Measurements from ENCODE around the gene RIPOR2. TPM values are rescaled to one million over a fixed set of nuclear protein-coding genes. Genes with fewer than 3 reads are reported as not detected.

RIPOR2 gene
- total and polyA plus RNA-seq, 7 donors = 1.6 to 29.7 (median 6.1) TPM

DNA sequence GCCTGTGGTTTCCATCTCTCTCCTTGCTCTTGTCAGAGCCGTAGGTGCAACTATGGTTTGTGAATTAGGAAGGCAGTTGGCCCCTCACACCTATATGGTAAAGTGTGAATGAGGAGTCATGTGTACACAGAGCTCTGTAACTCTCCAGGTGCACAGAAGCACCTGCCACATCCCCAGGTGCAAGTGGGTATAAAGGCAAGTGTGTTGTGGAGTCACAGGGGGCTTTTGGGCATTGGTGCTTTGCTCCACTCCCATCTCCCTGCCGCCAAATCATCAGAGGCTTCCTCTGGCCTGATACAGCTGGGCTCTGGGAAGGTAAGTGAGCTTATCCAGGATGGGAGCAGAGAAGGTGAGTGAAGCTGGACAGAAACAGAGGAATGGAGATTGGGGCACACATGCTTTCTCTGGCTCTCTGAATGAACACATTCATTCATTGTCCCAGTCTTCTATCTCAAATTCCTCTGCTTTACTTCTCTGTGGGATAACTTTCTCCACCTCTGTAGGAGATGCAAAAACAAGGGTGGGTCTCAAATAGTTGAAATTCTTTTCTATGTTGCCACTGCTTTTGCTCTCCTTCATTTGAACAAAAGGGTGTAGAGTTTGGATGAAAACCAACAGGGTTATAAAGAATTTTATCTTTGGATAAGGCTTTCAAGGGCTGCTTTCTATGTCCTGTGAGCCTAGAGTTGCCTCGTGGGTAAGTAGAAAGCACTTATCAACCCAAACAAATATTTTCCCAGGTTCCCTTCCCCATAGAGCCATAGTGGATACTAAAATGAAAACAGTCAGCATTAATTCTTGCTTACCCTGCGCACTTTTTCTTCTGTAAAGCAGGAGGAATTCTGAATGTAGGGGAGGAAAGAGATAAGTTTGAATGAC lies 45.0 kb upstream of the RIPOR2 start:
- Histone ChIP-seq H3K27ac (no peak overlapping the region), H3K9me3 (no peaks in the 10 kb centered on the region), H3K36me3 (no peaks in the 10 kb centered on the region), H3K27me3 (no peaks in the 10 kb centered on the region), H3K4me3 (no peak overlapping the region), H3K4me1 (peaks cover 0 to 4% (median 0%) of the 10 kb centered on the region in 4 donors)
- 20 to 61% methylated on average over 4 of the region's 4 CpGs for WGBS, 2 donors
- no peak for DNase-seq
- TF ChIP-seq POLR2A (IDR thresholded peaks at IDR 0.05) (no peak), POLR2AphosphoS5 (IDR thresholded peaks at IDR 0.05) (no peak), EP300 (IDR thresholded peaks at IDR 0.05) (no peak)
- TF ChIP-seq, protein P1, sequence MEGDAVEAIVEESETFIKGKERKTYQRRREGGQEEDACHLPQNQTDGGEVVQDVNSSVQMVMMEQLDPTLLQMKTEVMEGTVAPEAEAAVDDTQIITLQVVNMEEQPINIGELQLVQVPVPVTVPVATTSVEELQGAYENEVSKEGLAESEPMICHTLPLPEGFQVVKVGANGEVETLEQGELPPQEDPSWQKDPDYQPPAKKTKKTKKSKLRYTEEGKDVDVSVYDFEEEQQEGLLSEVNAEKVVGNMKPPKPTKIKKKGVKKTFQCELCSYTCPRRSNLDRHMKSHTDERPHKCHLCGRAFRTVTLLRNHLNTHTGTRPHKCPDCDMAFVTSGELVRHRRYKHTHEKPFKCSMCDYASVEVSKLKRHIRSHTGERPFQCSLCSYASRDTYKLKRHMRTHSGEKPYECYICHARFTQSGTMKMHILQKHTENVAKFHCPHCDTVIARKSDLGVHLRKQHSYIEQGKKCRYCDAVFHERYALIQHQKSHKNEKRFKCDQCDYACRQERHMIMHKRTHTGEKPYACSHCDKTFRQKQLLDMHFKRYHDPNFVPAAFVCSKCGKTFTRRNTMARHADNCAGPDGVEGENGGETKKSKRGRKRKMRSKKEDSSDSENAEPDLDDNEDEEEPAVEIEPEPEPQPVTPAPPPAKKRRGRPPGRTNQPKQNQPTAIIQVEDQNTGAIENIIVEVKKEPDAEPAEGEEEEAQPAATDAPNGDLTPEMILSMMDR (IDR thresholded peaks at IDR 0.05) = no peak
- intact Hi-C loops (cut with DNase I) = no loop called here

DNA sequence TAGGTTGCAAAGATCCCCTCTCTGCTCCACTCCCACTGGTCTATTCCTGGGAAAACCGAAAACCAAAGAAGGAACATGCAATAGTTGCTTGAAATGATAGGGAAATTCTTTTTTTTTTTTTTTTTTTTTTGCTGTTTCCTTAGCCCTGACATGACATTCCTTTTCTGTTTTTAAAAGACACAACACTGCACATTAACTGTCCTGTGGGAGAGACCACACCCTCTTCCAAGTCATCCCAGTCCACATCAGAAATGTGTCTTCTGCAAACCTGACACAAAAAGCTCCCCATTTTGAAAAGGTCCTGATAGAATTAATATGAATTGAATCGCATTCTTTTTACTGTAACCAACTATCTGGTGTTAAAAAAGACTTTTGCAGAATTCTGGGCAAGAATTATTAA lies 43.4 kb upstream of the RIPOR2 start:
- H3K4me3 ChIP-seq = no peak overlapping the region
- no peaks in the 10 kb centered on the region for H3K27me3 ChIP-seq
- H3K27ac ChIP-seq = no peak overlapping the region
- TF ChIP-seq EP300 (IDR thresholded peaks at IDR 0.05) (no peak), POLR2A (IDR thresholded peaks at IDR 0.05) (no peak), POLR2AphosphoS5 (IDR thresholded peaks at IDR 0.05) (no peak)
- TF ChIP-seq, protein P1 (IDR thresholded peaks at IDR 0.05) = no peak
- DNase-seq = no peak
- H3K4me1 ChIP-seq = peaks cover 0 to 4% (median 0%) of the 10 kb centered on the region in 4 donors
- H3K9me3 ChIP-seq = no peaks in the 10 kb centered on the region
- H3K36me3 ChIP-seq = no peaks in the 10 kb centered on the region
- WGBS, 2 donors = 94 to 96% methylated on average over 2 of the region's 2 CpGs
- intact Hi-C loops (cut with DNase I) = no loop called here

DNA sequence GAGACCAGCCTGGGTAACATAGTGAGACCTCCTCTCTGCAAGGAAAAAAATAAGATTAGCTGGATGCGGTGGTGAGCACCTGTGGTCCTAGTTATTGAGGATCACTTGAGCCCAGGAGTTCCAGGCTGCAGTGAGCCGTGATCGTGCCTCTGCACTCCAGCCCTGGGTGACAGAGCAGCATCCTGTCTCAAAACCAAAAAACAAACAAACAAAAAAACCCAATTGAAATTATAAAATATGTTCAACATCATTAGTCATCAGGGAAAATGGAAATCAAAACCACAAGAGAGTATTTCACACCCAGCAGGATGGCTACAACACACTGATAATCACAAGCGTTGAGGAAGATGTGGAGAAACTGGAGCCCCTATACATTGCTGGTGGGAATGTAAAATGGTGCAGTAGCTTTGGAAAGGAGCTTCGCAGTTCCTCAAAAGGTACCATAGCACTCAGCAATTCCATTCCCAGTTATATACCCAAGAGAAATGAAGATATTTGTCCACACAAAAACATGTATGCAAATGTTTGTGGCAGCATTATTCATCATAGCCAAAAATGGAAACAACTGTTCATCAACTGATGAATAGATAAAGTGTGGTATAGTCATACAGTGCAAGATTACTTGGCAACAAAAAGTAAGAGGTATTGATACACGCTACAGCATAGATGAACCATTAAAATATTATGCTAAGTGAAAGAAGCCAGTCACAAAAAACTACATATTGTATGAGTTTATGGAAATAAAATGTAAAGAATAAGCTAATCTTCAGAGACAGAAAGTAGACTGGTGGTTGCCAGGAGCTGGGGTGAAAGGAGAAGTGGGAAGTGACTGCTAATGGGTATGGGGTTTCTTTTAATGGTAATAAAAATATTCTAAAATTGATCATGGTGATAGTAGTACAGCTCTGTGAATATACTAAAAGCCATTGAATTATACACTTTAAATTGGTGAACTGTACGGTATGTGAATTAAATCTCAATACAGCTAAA lies 38.7 kb upstream of the RIPOR2 start:
- intact Hi-C loops (cut with DNase I) = no loop called here
- Histone ChIP-seq H3K4me3 (no peak overlapping the region), H3K27ac (no peak overlapping the region), H3K4me1 (no peaks in the 10 kb centered on the region), H3K27me3 (no peaks in the 10 kb centered on the region), H3K9me3 (no peaks in the 10 kb centered on the region), H3K36me3 (no peaks in the 10 kb centered on the region)
- TF ChIP-seq, protein P1 (IDR thresholded peaks at IDR 0.05) = no peak
- no peak for TF ChIP-seq EP300 (IDR thresholded peaks at IDR 0.05)
- no peak for TF ChIP-seq POLR2AphosphoS5 (IDR thresholded peaks at IDR 0.05)
- TF ChIP-seq POLR2A (IDR thresholded peaks at IDR 0.05) = no peak
- DNase-seq = no peak
- 82 to 90% methylated on average over 7 of the region's 7 CpGs for WGBS, 2 donors

DNA sequence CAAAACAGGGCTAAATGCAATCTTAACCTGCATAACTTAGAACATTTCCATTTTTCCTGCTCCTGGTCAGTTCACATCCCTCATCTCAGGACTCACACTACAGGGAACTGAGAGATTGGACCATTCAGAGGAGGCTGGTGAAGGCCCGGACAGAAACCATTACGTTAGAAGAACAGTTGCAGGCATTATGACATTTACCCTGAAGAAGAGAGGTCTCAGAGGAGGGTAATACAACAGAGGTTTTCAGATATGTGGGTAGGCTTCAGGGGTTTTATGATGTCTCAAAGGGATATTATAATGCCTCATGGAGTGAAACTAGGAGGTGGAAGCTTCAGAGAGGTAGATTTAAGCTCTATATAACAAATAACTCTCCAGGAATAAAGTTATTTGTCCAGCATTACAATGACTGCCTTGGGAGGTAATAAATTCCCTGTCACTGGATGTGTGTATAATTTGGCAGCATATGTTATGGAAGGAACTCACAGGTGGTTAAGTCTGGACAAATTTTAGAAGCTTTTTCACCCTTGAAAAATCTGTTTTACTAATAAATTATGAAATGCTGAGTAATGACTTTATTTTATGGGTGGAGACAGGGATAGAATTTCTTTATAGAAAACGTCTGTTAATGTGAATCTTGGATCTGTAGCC lies 36.7 kb upstream of the RIPOR2 start:
- no peak for DNase-seq
- no peaks in the 10 kb centered on the region for H3K27me3 ChIP-seq
- H3K9me3 ChIP-seq = no peaks in the 10 kb centered on the region
- H3K4me3 ChIP-seq = no peak overlapping the region
- intact Hi-C loops (cut with DNase I) = no loop called here
- no peaks in the 10 kb centered on the region for H3K36me3 ChIP-seq
- TF ChIP-seq POLR2AphosphoS5 (IDR thresholded peaks at IDR 0.05) (no peak), EP300 (IDR thresholded peaks at IDR 0.05) (no peak), POLR2A (IDR thresholded peaks at IDR 0.05) (no peak)
- TF ChIP-seq, protein P1 (IDR thresholded peaks at IDR 0.05) = no peak
- no peaks in the 10 kb centered on the region for H3K4me1 ChIP-seq
- no peak overlapping the region for H3K27ac ChIP-seq
- WGBS, 2 donors = 27 to 77% methylated on average over 3 of the region's 3 CpGs
